Stimulated activated CD8-positive, alpha-beta memory T cell treated with anti-CD3 and anti-CD28 coated beads, Interleukin-4, amount 100 ng/mL, for 1 hour (primary cell): ENCODE measurements around the gene PDE1C.

Experiments used
- DNase-seq, 2 donors: peaks; one replicate each; pipeline ENCODE4 v3.0.0-alpha.2; 2020; ENCODE audit warnings: low read depth in 2 of 2, low spot score in 1 of 2

PDE1C gene

GRCh38 chr7:31785101-31785500 is 285.1 kb downstream of the PDE1C start:
- DNase-seq, result no peak

- no peak for DNase-seq
Measured at GRCh38 chr7:31783221-31783620, 287.0 kb downstream of the PDE1C start.

- no peak for DNase-seq
Measured at GRCh38 chr7:31782411-31782991, 287.7 kb downstream of the PDE1C start.

GRCh38 chr7:31778296-31778695 is 291.9 kb downstream of the PDE1C start:
- DNase-seq, result no peak

GRCh38 chr7:31776616-31777015 is 293.6 kb downstream of the PDE1C start:
- no peak for DNase-seq

- no peak for DNase-seq
Measured at GRCh38 chr7:31775556-31775955, 294.7 kb downstream of the PDE1C start.

GRCh38 chr7:31772211-31772610 is 298.0 kb downstream of the PDE1C start:
- DNase-seq, result no peak

GRCh38 chr7:31767686-31768358 is 302.4 kb downstream of the PDE1C start:
- DNase-seq, result no peak

- no peak for DNase-seq
Measured at GRCh38 chr7:31764462-31764861, 305.7 kb downstream of the PDE1C start.

- DNase-seq, result no peak
Measured at GRCh38 chr7:31763548-31763947, 306.7 kb downstream of the PDE1C start.

GRCh38 chr7:31761646-31762045 is 308.6 kb downstream of the PDE1C start:
- no peak for DNase-seq

GRCh38 chr7:31758755-31759154 is 311.5 kb downstream of the PDE1C start:
- DNase-seq, result no peak

- DNase-seq, result no peak
Measured at GRCh38 chr7:31751726-31752125, 318.5 kb downstream of the PDE1C start.

- DNase-seq, result no peak
Measured at GRCh38 chr7:31748084-31748483, 322.1 kb downstream of the PDE1C start.

GRCh38 chr7:31747553-31747952 is 322.7 kb downstream of the PDE1C start:
- DNase-seq, result no peak

- no peak for DNase-seq
Measured at GRCh38 chr7:31744294-31744874, 325.8 kb downstream of the PDE1C start.

GRCh38 chr7:31741852-31742251 is 328.4 kb downstream of the PDE1C start:
- no peak for DNase-seq

GRCh38 chr7:31735991-31736982 is 333.9 kb downstream of the PDE1C start:
- DNase-seq, result no peak

GRCh38 chr7:31734456-31734855 is 335.8 kb downstream of the PDE1C start:
- DNase-seq, result no peak

- no peak for DNase-seq
Measured at GRCh38 chr7:31729195-31729804, 340.9 kb downstream of the PDE1C start.

- DNase-seq, result no peak
Measured at GRCh38 chr7:31724696-31725095, 345.5 kb downstream of the PDE1C start.
